ENCODE results near the gene CEP104. TPM values are rescaled to one million over a fixed set of nuclear protein-coding genes. Genes with fewer than 3 reads are reported as not detected.

The CEP104 gene
- total RNA-seq, 4 donors from 2014 or later, result 26.0 to 41.6 (median 30.8) TPM

DNA sequence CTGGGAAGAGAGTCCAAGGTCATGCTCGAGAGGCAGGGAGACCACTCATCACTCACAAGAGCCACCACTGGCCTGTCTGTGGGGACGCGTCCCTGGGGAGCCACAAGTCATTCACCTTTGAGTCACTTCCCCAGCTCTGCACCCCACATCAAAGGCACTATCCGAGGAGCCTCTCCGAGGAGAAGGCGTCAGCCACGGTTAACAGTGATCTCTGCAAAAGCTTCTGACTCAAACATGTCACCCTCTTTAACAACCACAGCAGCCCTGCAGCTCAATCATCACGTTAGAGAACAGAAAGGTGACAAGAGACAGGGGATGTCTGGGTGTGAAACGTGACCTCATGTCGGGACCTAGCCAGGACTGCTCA, 69.7 kb downstream of the CEP104 start:
- WGBS, 2 donors, result 83 to 88% methylated on average over 8 to 10 of the region's 10 CpGs
- DNase-seq, result no peak
- no peak overlapping the region for H3K4me3 ChIP-seq (replicated peaks in 1 of 3)
- no peak overlapping the region for H3K27ac ChIP-seq
- TF ChIP-seq, protein P1, sequence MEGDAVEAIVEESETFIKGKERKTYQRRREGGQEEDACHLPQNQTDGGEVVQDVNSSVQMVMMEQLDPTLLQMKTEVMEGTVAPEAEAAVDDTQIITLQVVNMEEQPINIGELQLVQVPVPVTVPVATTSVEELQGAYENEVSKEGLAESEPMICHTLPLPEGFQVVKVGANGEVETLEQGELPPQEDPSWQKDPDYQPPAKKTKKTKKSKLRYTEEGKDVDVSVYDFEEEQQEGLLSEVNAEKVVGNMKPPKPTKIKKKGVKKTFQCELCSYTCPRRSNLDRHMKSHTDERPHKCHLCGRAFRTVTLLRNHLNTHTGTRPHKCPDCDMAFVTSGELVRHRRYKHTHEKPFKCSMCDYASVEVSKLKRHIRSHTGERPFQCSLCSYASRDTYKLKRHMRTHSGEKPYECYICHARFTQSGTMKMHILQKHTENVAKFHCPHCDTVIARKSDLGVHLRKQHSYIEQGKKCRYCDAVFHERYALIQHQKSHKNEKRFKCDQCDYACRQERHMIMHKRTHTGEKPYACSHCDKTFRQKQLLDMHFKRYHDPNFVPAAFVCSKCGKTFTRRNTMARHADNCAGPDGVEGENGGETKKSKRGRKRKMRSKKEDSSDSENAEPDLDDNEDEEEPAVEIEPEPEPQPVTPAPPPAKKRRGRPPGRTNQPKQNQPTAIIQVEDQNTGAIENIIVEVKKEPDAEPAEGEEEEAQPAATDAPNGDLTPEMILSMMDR (IDR thresholded peaks at IDR 0.05), result no peak
- TF ChIP-seq POLR2A (IDR thresholded peaks at IDR 0.05), result no peak
- peaks cover 35 to 53% of the 10 kb centered on the region in 2 donors for H3K36me3 ChIP-seq
- no peaks in the 10 kb centered on the region for H3K9me3 ChIP-seq
- H3K27me3 ChIP-seq, result no peaks in the 10 kb centered on the region
- intact Hi-C loops (cut with DNase I), result no loop called here
- H3K4me1 ChIP-seq, result no peaks in the 10 kb centered on the region

DNA sequence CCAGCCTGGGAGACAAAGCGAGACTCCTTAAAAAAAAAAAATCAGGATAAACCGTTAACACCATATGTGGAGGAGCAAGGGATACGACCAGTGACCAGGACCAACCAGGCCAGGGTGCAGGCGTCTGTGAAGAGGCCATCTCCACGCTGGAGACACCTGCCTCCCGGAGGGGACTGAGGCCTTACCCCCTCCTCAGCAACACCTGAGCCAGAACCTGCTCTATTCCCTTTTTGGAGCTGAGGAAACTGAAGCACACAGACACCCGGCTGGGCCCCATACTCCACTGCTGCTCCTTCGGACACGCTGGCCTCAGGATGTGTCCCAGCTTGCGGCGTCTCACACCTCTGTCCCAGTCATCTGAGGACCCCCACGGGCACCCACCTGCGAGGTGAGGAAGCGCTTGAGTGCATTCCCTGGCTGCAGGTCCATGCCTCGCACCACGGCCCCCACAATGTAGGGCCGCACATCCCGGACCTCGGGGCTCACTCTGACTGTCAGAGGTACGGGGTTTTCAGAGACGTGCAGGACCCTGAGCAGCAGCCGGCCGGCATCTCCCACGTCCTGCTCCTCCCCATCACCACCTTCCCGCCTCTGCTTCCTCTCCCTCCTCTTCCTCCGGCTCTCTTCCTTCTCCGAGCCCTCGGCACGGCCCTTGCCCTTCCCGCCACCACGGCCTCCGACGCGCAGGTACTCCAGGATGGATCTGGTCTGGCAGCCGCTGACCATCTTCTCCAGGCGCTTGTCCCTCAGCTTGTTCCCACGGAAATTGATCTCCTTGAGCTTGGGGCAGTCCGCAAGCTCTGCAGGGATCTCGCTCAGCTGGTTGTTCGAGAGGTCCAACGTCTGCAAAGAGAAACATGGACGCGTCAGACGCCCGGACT, 70.3 kb downstream of the CEP104 start:
- WGBS, 2 donors, result 93 to 94% methylated on average over 41 to 44 of the region's 45 CpGs
- no peak overlapping the region for H3K4me3 ChIP-seq (replicated peaks in 1 of 3)
- H3K36me3 ChIP-seq, result peaks cover 41 to 58% of the 10 kb centered on the region in 2 donors
- no peaks in the 10 kb centered on the region for H3K9me3 ChIP-seq
- intact Hi-C loops (cut with DNase I), result no loop called here
- TF ChIP-seq, protein P1 (IDR thresholded peaks at IDR 0.05), result no peak
- TF ChIP-seq POLR2A (IDR thresholded peaks at IDR 0.05), result no peak
- H3K4me1 ChIP-seq, result no peaks in the 10 kb centered on the region
- DNase-seq, result no peak
- no peaks in the 10 kb centered on the region for H3K27me3 ChIP-seq
- no peak overlapping the region for H3K27ac ChIP-seq

DNA sequence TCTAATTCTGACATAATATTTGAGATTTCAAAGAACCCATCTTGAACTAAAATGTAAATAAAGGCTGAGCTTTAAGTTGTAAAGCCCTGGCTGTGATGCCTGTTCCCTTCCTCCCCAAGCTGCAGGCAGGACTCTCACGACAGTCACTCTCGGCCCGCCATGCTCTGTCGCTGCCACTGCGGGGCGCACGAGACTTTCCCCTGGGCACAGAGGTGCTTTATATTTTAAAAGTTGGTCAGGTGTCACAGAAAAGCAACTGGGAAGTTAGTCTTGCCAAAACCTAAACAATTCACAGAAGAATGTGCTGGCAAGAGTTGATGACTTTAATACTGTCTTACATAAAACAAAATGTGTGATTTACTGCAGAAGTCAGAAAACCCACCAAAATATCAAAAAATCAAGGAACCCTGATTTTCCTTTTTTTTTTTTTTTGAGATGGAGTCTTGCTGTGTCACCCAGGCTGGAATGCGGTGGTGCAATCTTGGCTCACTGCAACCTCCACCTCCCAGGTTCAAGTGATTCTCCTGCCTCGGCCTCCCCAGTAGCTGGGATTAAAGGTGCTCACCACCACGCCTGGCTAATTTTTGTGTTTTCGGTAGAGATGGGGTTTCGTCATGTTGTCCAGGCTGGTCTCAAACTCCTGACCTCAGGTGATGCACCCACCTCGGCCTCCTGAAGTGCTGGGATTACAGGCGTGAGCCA, 71.4 kb downstream of the CEP104 start:
- Histone ChIP-seq H3K4me3 (replicated peaks in 1 of 3) (no peak overlapping the region), H3K4me1 (no peaks in the 10 kb centered on the region), H3K27me3 (no peaks in the 10 kb centered on the region), H3K36me3 (peaks cover 50 to 69% of the 10 kb centered on the region in 2 donors), H3K27ac (no peak overlapping the region), H3K9me3 (no peaks in the 10 kb centered on the region)
- intact Hi-C loops (cut with DNase I), result no loop called here
- whole genome bisulfite sequencing, 2 donors, result 83 to 88% methylated on average over 14 of the region's 14 CpGs
- DNase-seq, result no peak
- TF ChIP-seq POLR2A (IDR thresholded peaks at IDR 0.05), result no peak
- TF ChIP-seq, protein P1 (IDR thresholded peaks at IDR 0.05), result peak in 1 of 6 experiments; percentile 5

DNA sequence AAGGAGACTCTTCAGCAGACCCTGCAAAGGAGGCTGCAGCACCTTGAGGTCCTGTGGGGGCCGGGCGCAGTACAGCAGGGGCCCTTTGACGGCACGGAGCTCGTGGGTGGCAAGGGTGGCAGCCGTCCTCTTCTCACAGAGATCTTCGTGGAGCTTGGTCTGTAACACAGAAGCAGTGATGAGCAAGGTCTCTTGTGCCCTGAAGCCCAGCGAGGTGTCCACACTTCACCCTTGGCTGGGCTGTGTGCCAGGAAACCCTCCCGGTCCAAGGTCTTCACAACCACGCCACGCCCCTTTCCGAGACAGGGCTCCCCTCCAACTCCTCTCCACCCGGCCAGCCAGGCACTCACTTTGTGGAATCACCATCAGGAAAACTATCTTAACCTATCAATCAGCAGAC, 72.0 kb downstream of the CEP104 start:
- DNase-seq, result no peak
- Histone ChIP-seq H3K27me3 (no peaks in the 10 kb centered on the region), H3K36me3 (peaks cover 52 to 74% of the 10 kb centered on the region in 2 donors), H3K27ac (no peak overlapping the region), H3K4me3 (replicated peaks in 1 of 3) (no peak overlapping the region), H3K4me1 (no peaks in the 10 kb centered on the region), H3K9me3 (no peaks in the 10 kb centered on the region)
- TF ChIP-seq POLR2A (IDR thresholded peaks at IDR 0.05), result no peak
- TF ChIP-seq, protein P1 (IDR thresholded peaks at IDR 0.05), result no peak
- intact Hi-C loops (cut with DNase I), result no loop called here
- WGBS, 2 donors, result 79 to 83% methylated on average over 12 to 13 of the region's 13 CpGs
